GM11168 (cell line): Measurements from ENCODE around the gene NLGN1.

Source experiments
- in situ Hi-C: fragments of 300-500 bp; cut with MboI; formaldehyde crosslinking; loops from one replicate; pipeline ENCODE4 v1.12.0; 2022; ENCODE audit warnings: low sequenced_read_pairs; ENCODE audit not compliant: unreplicated experiment

Gene NLGN1

DNA sequence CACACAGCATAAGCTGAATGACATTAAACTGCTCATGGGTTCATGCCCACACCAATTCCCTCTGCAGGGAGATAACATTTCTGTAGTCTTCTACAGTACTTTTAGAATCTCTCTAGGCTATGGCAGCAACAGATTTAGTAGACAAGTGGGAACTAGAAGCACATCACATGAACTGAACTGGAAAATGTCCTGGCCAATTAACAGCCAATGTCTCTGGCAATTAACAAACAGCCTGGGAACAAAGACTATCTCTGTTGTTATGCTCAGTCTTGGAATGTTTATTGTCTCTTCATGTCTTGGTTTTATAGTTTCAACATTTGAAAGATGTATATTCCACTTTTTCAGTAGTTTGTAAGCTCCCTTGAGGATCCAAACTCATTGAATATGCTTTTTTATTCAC is 938.4 kb downstream of the NLGN1 start:
- in situ Hi-C loops, result no loop called here
